Activated T-cell treated with anti-CD3 and anti-CD28 coated beads for 1 hour (primary cell): ENCODE results near the gene TTPAL.

Experiments
- DNase-seq: peaks from one replicate; pipeline ENCODE4 v3.0.0-alpha.2; 2020; ENCODE audit warnings: low read depth

Gene TTPAL

GRCh38 chr20:44475694-44476560, at the start of gene TTPAL:
TSS of gene TTPAL (plus strand) at chr20:44475874. CDS start at chr20:44480000, 4,126 bp downstream.
- DNase-seq, result peak; percentile 80

GRCh38 chr20:44425923-44426322, 49.8 kb upstream of the TTPAL start:
- no peak for DNase-seq

GRCh38 chr20:44426879-44427790, 48.5 kb upstream of the TTPAL start:
- DNase-seq, result no peak

- no peak for DNase-seq
Observed at GRCh38 chr20:44427804-44428173, 47.9 kb upstream of the TTPAL start.

GRCh38 chr20:44428174-44429016, 47.3 kb upstream of the TTPAL start:
- no peak for DNase-seq

- no peak for DNase-seq
Observed at GRCh38 chr20:44429017-44429339, 46.7 kb upstream of the TTPAL start.

- no peak for DNase-seq
Observed at GRCh38 chr20:44429419-44430269, 46.0 kb upstream of the TTPAL start.

- DNase-seq, result no peak
Observed at GRCh38 chr20:44430270-44431065, 45.2 kb upstream of the TTPAL start.

GRCh38 chr20:44431118-44431501, 44.6 kb upstream of the TTPAL start:
- DNase-seq, result no peak

GRCh38 chr20:44431502-44432234, 44.0 kb upstream of the TTPAL start:
- no peak for DNase-seq

GRCh38 chr20:44432618-44433577, 42.8 kb upstream of the TTPAL start:
- DNase-seq, result no peak

- no peak for DNase-seq
Observed at GRCh38 chr20:44433751-44434538, 41.7 kb upstream of the TTPAL start.

GRCh38 chr20:44435630-44436335, 39.9 kb upstream of the TTPAL start:
- no peak for DNase-seq

GRCh38 chr20:44436393-44436792, 39.3 kb upstream of the TTPAL start:
- DNase-seq, result no peak

- DNase-seq, result no peak
Observed at GRCh38 chr20:44437497-44437896, 38.2 kb upstream of the TTPAL start.

GRCh38 chr20:44438782-44439181, 36.9 kb upstream of the TTPAL start:
- DNase-seq, result no peak

- DNase-seq, result no peak
Observed at GRCh38 chr20:44439318-44439717, 36.4 kb upstream of the TTPAL start.
